ENCODE results near the gene GULP1. TPM values are rescaled to one million over a fixed set of nuclear protein-coding genes. Genes with fewer than 3 reads are reported as not detected.

GULP1 gene
- total and polyA plus RNA-seq, 2 of the 4 experiments (the other 2 are of a cell fraction), result 24.4 to 40.1 TPM

- Histone ChIP-seq H3K23ac (ENCODE audit: low read depth, low read length) (no peak overlapping the region), H4K20me1 (ENCODE audit: insufficient read depth, low read length) (no peaks in the 10 kb centered on the region), H3K9ac (ENCODE audit: low read depth, low read length) (no peak overlapping the region), H3K14ac (replicated peaks; ENCODE audit: low read depth, low read length) (no peak overlapping the region), H2BK20ac (ENCODE audit: low read depth, low read length) (no peak overlapping the region), H2AFZ (replicated peaks; ENCODE audit: low read length, poor library complexity) (no peak overlapping the region), H3K56ac (ENCODE audit: extremely low read depth, insufficient read depth, low read length) (no peak overlapping the region), H3K79me1 (ENCODE audit: low read depth in 1 of 2, low read length in 2 of 2) (peaks cover 0 to 2% of the 10 kb centered on the region in 2 experiments; a peak in 1 of 4 replicates), H3K4me3 (ENCODE audit: insufficient read depth, low read depth, low read length) (no peak overlapping the region), H3K27me3 (ENCODE audit: control insufficient read depth, insufficient read depth, low read length) (no peaks in the 10 kb centered on the region), H2AK5ac (ENCODE audit: low read depth, low read length) (no peak overlapping the region), H2BK120ac (ENCODE audit: low read depth, low read length) (no peak overlapping the region), H3K4me1 (ENCODE audit: control insufficient read depth, insufficient read depth, low read length) (no peaks in the 10 kb centered on the region), H2BK15ac (ENCODE audit: low read depth, low read length) (no peak overlapping the region), H2AK9ac (replicated peaks; ENCODE audit: low read depth, low read length, poor library complexity) (no peak overlapping the region), H4K8ac (ENCODE audit: low read depth in 2 of 2, low read length in 2 of 2) (no peak overlapping the region), H3K4me2 (ENCODE audit: low read depth, low read length) (no peak overlapping the region), H3K9me1 (ENCODE audit: insufficient read depth, low read length) (no peaks in the 10 kb centered on the region), H4K91ac (ENCODE audit: insufficient read depth, low read depth, low read length) (no peak overlapping the region), H3K36me3 (ENCODE audit: control insufficient read depth, insufficient read depth, low read length) (no peaks in the 10 kb centered on the region), H3K9me3 (ENCODE audit: control insufficient read depth, insufficient read depth, low read length) (no peaks in the 10 kb centered on the region), H3K18ac (ENCODE audit: low read depth, low read length) (no peak overlapping the region), H4K5ac (ENCODE audit: low read depth, low read length) (no peak overlapping the region), H2BK5ac (ENCODE audit: low read depth, low read length, poor library complexity, severe bottlenecking) (no peak overlapping the region), H3K27ac (ENCODE audit: insufficient read depth, low read length) (no peak overlapping the region), H3K4ac (ENCODE audit: low read depth, low read length) (no peak overlapping the region)
- BruUV-seq (replicated peaks), result no TSS peak
- POLR2A ChIA-PET (ENCODE audit: unreplicated experiment), result no interaction called here
- WGBS, 2 experiments (ENCODE audit: extremely low coverage in 2 of 2, insufficient read length in 1 of 2), result no CpG with 5 or more reads among the region's 3 CpGs
- dilution Hi-C loops (cut with HindIII; ENCODE audit: low sequenced_read_pairs, unreplicated experiment) (no loop called here), in situ Hi-C loops (cut with MboI; ENCODE audit: low sequenced_read_pairs) (no loop called here), intact Hi-C loops (cut with micrococcal nuclease) (loop anchor here (5.0 kb wide), 1 partner anchor 81 kb away; no protein-coding TSS in a partner anchor)
- CTCF ChIA-PET, result no interaction called here
- DNase-seq, result no peak
- TF ChIP-seq SMC3 (IDR thresholded peaks at IDR 0.05; ENCODE audit: low read depth, low read length), result no peak
- no peak for TF ChIP-seq CEBPB (IDR thresholded peaks at IDR 0.05; ENCODE audit: low read depth, low read length)
- no peak for TF ChIP-seq USF2 (IDR thresholded peaks at IDR 0.05; ENCODE audit: low read depth, low read length)
- TF ChIP-seq RAD21 (IDR thresholded peaks at IDR 0.05; ENCODE audit: low read length), result no peak
- TF ChIP-seq CHD1 (IDR thresholded peaks at IDR 0.05; ENCODE audit: low read depth, low read length), result no peak
- TF ChIP-seq MAFK (IDR thresholded peaks at IDR 0.05; ENCODE audit: low read depth, low read length), result no peak
- no peak for TF ChIP-seq BHLHE40 (IDR thresholded peaks at IDR 0.05; ENCODE audit: low read depth, low read length)
- TF ChIP-seq RCOR1 (IDR thresholded peaks at IDR 0.05; ENCODE audit: insufficient replicate concordance, low read length), result no peak
- no peak for TF ChIP-seq RFX5 (IDR thresholded peaks at IDR 0.05; ENCODE audit: low read depth, low read length)
- TF ChIP-seq MXI1 (IDR thresholded peaks at IDR 0.05; ENCODE audit: borderline replicate concordance, low read depth, low read length), result no peak
- TF ChIP-seq ELK1 (IDR thresholded peaks at IDR 0.05; ENCODE audit: borderline replicate concordance, low read depth, low read length), result no peak
- no peak for TF ChIP-seq MAZ (IDR thresholded peaks at IDR 0.05; ENCODE audit: borderline replicate concordance, low read depth, low read length)
- TF ChIP-seq CTCF (conservative IDR thresholded peaks at IDR 0.05; ENCODE audit: low read depth, low read length), result no peak
- no peak for TF ChIP-seq NFE2L2 (IDR thresholded peaks at IDR 0.05; ENCODE audit: low read depth, low read length)
- no peak for TF ChIP-seq FOS (IDR thresholded peaks at IDR 0.05; ENCODE audit: low read depth, low read length)
- no peak for TF ChIP-seq POLR2A (IDR thresholded peaks at IDR 0.05; ENCODE audit: low read depth, low read length)
- no peak for ATAC-seq (ENCODE audit: low read depth)
These were observed 260.0 kb downstream of the GULP1 start for GRCh38 chr2:188551671-188552070.
